Astrocyte (in vitro differentiated cells and primary cell): ENCODE results near the gene UBE2Z.

Source experiments
- EZH2 ChIP-seq: IDR thresholded peaks from 2 replicates; pipeline ENCODE4 v1.6.1; 2012; ENCODE audit warnings: mild to moderate bottlenecking, low read length, inconsistent platforms; ENCODE audit not compliant: insufficient read depth
- TF ChIP-seq, protein P1 (sequence below): IDR thresholded peaks from 2 replicates; pipeline ENCODE4 v1.5.1; 2011; ENCODE audit warnings: low read depth, mild to moderate bottlenecking, inconsistent platforms, low read length, moderate library complexity; ENCODE audit not compliant: insufficient read depth

DNA sequence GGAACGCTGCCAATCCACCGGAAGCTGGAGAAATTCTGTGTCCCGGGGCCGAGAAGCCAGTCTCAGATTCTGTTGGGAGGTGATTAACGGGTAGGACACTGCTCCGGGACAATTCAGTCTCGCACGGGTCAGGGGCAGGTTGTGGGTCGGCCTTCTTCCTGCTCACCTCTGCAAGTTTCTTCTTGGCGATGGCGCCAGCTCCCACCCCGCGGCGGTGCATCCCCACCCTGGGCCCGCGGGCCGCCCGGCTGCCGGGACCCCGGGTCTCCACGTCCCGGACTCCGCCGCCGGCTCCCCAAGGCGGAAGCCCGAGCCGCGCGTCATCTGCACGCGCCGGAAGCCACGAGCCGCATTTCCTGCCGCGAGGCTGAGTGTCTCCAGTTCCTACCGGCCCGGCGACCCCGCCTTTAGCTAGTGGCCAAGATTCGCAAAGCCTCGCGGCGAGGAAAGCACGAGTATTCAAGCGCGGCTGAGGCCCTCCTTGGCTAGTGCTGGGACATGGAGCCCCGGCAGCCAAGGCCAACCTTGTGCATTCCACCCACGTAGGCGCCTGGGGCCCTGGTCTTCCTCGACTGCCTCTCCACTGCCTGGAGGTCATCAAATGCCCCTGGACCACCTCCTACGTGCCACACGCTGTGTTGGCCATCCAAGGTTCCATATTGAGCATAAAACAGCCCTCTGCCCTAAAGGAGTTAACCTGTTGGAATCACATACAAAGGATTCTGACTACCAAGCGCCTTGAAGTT lies 36.5 kb downstream of the UBE2Z start, which contains the start of gene SNF8:
- TF ChIP-seq, protein P1, sequence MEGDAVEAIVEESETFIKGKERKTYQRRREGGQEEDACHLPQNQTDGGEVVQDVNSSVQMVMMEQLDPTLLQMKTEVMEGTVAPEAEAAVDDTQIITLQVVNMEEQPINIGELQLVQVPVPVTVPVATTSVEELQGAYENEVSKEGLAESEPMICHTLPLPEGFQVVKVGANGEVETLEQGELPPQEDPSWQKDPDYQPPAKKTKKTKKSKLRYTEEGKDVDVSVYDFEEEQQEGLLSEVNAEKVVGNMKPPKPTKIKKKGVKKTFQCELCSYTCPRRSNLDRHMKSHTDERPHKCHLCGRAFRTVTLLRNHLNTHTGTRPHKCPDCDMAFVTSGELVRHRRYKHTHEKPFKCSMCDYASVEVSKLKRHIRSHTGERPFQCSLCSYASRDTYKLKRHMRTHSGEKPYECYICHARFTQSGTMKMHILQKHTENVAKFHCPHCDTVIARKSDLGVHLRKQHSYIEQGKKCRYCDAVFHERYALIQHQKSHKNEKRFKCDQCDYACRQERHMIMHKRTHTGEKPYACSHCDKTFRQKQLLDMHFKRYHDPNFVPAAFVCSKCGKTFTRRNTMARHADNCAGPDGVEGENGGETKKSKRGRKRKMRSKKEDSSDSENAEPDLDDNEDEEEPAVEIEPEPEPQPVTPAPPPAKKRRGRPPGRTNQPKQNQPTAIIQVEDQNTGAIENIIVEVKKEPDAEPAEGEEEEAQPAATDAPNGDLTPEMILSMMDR, result no peak
- no peak for TF ChIP-seq EZH2
